GM21528 (cell line): Measurements from ENCODE around the gene CAMTA2.

ENCODE experiments used
- ATAC-seq: cut with Tn5 transposase; IDR thresholded peaks from one replicate; pipeline ENCODE4 v1.9.1; 2021; ENCODE audit warnings: mild to moderate bottlenecking, moderate library complexity; ENCODE audit not compliant: unreplicated experiment, low FRiP score

The CAMTA2 gene

DNA sequence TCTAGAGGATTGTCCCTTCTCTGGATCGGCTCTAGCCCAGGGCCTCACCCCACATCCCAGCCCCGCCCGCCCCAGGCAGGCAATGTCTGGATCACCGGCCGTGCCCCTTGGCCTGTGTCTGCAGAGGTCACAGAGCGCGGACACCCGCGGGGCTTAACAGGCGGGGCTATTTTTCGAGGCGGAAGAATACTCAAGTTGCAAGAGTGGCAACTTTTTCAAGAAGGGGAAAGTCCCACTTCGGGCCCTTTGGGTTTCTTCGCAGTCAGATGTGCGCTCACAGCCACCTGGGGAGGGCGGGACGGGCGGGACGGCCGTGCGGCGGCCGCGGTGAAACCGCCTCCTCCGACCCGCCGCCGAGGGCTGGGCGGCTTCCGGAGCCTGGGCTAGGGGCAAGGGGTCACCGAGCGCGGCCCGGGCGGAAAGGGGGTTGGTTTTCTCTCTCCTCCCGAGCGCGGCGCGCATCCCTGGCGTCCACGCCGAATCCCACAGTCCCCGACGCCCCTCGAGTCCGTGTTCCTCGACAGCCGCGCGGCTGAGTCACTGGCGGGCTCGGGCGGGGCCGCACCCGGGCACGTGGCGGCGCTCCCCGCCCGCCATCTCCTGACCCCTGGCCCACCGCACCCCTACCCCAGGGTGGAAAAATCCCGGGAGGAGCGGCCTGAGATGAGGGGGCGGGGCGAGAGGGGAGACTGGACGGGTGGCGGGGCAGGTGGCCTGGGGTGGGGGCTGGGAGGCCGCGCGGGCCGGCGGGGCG lies 38.0 kb downstream of the CAMTA2 start:
- peak; percentile 30 for ATAC-seq

DNA sequence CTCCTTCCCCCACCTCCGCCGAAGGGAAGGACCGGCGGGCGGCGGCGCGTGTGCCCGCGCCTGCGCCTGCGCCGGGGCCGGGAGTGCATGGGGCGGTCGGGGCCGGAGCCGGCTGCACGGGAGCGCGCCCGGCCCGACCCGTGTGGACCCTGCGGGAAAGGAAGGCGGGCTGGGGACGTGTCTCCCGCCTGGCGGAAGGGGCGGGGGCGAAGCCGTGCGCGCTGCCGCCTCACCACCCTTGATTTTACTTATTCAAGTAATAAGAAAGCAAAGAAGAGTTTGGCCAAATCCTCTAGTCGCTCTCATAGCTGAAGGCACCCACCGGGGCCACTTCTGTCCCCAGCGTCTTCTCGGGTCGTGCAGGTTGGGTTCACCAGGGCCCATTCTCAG lies 38.5 kb downstream of the CAMTA2 start:
- ATAC-seq = peak; percentile 35

GRCh38 chr17:4948166-4948930 lies 39.1 kb downstream of the CAMTA2 start, which contains the start of gene PFN1:
Gene PFN1, minus strand, starts transcription at chr17:4948530. Its CDS starts 136 bp downstream, at chr17:4948394.
- peak; percentile 16 for ATAC-seq

DNA sequence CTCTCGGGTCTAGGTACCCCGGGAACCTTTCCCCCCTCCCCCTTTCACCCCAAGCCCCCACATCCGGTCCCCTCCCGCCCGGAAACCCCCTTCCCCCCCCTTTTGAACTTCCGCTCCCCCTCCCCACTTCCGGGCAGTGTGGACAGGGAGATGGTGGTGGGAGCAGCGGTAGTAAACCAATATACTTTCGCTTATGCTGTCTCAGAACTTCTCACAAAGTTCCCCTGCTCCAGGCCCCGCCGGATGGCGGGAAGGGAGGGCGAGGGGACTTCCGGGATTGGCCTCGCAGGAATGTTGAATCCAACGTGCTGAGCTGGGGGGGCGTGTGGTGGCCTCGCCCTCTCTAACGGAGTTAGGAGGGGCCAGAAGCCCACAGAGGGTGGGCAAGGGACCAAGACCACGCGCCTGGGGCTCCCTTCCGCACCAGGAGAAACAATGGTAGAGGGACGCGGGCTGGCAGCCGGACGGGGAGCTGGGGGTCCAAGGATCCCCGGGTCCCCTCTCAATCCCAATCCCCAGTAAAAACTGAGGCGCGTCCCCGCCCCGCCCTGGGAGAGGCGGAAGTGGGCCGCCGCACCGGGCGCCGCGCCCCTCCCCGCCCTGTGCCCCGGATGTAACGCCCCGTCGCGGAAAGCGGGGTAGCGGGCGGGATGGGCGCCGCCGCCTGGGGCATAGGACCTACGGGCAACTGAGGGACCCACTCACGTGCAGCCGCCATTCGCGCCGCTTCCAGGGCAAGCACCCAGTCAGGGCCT lies 39.9 kb downstream of the CAMTA2 start:
- no peak for ATAC-seq

- ATAC-seq = no peak
Observed at GRCh38 chr17:4947010-4947410, 40.5 kb downstream of the CAMTA2 start.

GRCh38 chr17:4946312-4946976 lies 41.0 kb downstream of the CAMTA2 start:
- no peak for ATAC-seq

GRCh38 chr17:4945944-4946280 lies 41.6 kb downstream of the CAMTA2 start:
- no peak for ATAC-seq

GRCh38 chr17:4945176-4945943 lies 42.1 kb downstream of the CAMTA2 start:
- ATAC-seq = no peak

DNA sequence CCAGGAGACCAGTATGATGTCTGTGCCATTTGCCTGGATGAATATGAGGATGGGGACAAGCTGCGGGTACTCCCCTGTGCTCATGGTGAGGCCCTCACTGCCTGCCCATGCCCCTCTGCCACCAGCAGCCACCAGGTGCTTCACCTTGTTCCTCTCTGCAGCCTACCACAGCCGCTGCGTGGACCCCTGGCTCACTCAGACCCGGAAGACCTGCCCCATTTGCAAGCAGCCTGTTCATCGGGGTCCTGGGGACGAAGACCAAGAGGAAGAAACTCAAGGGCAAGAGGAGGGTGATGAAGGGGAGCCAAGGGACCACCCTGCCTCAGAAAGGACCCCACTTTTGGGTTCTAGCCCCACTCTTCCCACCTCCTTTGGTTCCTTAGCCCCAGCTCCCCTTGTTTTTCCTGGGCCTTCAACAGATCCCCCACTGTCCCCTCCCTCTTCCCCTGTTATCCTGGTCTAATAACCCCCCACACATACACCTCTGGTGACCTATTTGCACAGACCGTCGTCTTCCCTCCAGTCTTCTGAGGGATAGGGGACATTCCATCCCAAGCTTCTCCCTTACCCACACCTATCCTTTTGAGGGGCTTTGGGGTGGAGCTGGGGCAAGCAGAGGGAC lies 42.8 kb downstream of the CAMTA2 start:
- no peak for ATAC-seq

DNA sequence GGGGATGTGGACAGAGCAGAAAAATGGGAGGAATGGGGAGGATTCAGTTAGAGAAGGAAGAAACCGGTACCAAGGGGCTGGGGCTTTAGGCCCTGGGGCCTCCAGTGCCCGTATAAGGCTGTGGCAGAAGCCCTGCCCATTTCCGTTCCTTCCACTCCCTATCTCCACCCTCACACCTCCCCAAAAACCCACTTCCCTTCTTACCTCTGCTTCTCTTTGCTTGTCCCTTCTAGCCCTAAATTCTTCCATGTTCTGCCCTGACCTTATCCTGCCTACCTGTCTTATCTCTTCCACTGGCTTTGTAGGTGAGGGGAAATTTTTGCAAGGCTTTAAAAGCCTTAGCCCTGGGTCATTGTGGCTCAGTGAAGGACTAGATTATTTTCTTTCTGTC lies 43.3 kb downstream of the CAMTA2 start:
- ATAC-seq = no peak

- no peak for ATAC-seq
Observed at GRCh38 chr17:4942760-4943508, 44.5 kb downstream of the CAMTA2 start.

DNA sequence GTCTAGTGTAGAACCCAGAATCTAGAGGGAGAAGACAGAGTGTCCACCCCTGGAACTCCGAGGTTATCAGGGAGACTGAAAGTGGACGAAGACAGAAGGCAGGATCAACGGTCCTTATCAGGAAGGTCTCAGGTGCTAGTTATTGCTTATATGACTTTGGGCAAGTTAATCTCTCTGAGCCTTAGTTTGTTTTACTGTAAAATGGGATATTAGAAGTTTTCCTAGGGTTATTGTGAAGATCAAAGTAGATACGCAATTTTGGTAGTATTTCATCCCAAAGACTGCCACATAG lies 46.2 kb downstream of the CAMTA2 start:
- no peak for ATAC-seq

- no peak for ATAC-seq
Observed at GRCh38 chr17:4940555-4941318, 46.7 kb downstream of the CAMTA2 start.

DNA sequence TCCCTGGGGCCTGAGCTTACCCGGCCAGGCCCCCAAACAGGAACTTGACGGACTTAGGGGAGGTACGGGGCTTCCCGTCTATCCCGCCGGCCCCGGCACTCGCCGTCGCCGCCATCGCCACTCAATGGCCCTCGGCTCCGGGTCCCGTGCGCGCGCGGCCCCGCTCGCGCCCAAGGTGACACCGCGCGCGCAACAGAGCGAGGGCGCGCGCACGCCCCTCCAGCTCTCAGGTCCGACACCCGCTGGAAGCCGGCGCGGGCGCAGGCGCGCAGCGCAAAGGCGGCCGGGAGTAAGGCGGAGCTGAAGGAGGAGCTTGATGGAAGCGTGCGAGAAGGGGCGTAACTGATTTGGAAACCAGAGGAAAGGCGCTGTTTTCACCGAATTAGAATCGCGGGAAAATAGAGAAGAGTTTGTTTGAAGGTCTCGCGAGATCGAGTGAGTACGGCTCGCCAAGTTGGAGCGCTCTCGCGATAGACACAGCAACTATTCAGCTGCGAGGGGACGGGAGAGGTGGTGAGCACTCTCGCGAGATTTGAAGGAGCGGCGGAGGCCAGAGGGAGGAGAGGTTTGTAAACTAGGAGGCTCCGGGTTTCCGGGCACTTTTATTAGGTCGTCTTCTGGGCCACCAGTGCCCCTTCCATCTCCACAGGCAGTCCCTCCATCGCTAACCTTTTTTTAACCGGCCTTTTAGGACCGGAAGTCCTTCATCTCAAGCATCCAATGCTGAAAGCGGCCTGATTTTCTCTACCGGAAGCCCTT lies 47.5 kb downstream of the CAMTA2 start, which contains the start of the genes RNF167 and SLC25A11:
Gene RNF167 (plus strand): TSS at position 473 of the 759 bp plus-strand sequence. CDS start 642 bp downstream, outside the sequence.
Gene SLC25A11 (minus strand): TSS at position 251 of the 759 bp plus-strand sequence. CDS start 136 bp downstream, at position 115.
- ATAC-seq = peak; percentile 71

DNA sequence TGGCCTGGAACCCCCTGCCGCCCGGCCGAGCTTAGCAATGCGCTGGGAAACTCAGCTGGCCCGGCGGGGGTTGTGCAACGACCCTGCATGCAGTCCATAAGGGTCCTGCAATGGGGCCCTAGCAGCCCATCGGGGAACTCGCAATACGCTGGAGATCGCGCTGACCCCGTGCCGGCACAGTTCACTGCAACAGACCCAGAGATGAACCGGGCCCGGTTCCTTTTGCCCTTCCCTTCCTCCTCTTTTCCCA lies 48.0 kb downstream of the CAMTA2 start:
- peak; percentile 5 for ATAC-seq

- no peak for ATAC-seq
Observed at GRCh38 chr17:4938688-4939545, 48.6 kb downstream of the CAMTA2 start.

GRCh38 chr17:4938069-4938491 lies 49.4 kb downstream of the CAMTA2 start:
- ATAC-seq = no peak
